HepG2 (cell line): Measurements from ENCODE around the gene IFRD1. TPM values are rescaled to one million over a fixed set of nuclear protein-coding genes. Genes with fewer than 3 reads are reported as not detected.

Experiments used
- HNRNPH1 ChIP-seq: fragments of 200-400 bp; formaldehyde crosslinking; optimal IDR thresholded peaks from 2 replicates; pipeline ENCODE3; 2017; ENCODE audit warnings: mild to moderate bottlenecking, low read depth, low read length
- ZFP90 ChIP-seq: sonication (generic); formaldehyde crosslinking; IDR thresholded peaks from 2 replicates; pipeline ENCODE4 v1.8.0; 2022; ENCODE audit warnings: missing genetic modification reagents, mild to moderate bottlenecking, inconsistent platforms, borderline replicate concordance
- ZNF775 ChIP-seq: sonication (generic); formaldehyde crosslinking; IDR thresholded peaks from 2 replicates; pipeline ENCODE4 v1.4.0; 2020; ENCODE audit warnings: missing genetic modification reagents, mild to moderate bottlenecking, moderate library complexity, borderline replicate concordance
- polyA plus RNA-seq, 8 experiments: library from polyadenylated mRNA; depleted of rRNA in 3 of 8; stranded (reverse) in 7 of 8; unstranded in 1 of 8; fragments of >200 nt; fragmentation: Illumina TruSeq in 4 of 8; extraction: Trizol in 4 of 8; gene quantifications; 2 replicates each; pipeline versions ENCODE4 v1.2.1 to v1.2.3, GENCODE V29; 2011 to 2016; ENCODE audit warnings: low read depth in 4 of 8, missing spikeins in 1 of 8, mixed read lengths in 1 of 8; ENCODE audit not compliant: insufficient read depth in 1 of 8
- total RNA-seq, 5 experiments: library from RNA; depleted of rRNA; stranded (reverse); fragments of >200 nt; fragmentation: Illumina TruSeq; extraction: Trizol; gene quantifications; 2 replicates each; pipeline ENCODE4 v1.2.3, GENCODE V29; 2016; ENCODE audit warnings: low read depth in 1 of 5
- TF ChIP-seq, protein P1 (sequence below): sonication (generic); formaldehyde crosslinking; IDR thresholded peaks from 2 replicates; pipeline ENCODE4 v1.5.1; 2020; ENCODE audit warnings: mild to moderate bottlenecking, missing genetic modification reagents, borderline replicate concordance
- TF ChIP-seq, protein P2 (sequence below): sonication (generic); formaldehyde crosslinking; IDR thresholded peaks from 2 replicates; pipeline ENCODE4 v1.4.0; 2020; ENCODE audit warnings: missing genetic modification reagents

The IFRD1 gene
- total and polyA plus RNA-seq, 2 of the 13 experiments (the other 11 are each of a cell fraction or from before 2014, with no cell fraction given): 50.9 to 55.5 TPM

DNA sequence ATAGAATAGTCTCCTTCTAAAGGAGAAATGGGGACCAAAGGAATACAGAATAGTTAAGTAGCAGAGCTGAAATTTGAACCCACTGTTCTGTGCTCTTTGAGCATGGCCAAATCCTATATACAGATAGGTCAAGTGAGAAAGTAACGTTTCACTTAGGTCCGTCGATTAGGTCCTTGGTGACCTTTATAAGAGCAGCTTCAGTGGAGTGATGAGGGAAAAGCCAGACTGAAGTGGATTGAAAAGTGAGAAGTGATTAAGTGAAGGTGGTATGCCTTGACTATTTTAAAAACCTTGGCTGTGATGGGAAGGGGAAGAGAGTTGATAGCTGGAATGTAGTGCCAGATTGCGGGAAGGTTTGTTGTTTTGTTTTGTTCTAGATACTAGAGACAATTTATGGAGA, 19.9 kb downstream of the IFRD1 start (continued):
- TF ChIP-seq ZNF775 (CRISPR knock-in tag) (no peak), HNRNPH1 (no peak), ZFP90 (no peak)
- TF ChIP-seq, protein P1, sequence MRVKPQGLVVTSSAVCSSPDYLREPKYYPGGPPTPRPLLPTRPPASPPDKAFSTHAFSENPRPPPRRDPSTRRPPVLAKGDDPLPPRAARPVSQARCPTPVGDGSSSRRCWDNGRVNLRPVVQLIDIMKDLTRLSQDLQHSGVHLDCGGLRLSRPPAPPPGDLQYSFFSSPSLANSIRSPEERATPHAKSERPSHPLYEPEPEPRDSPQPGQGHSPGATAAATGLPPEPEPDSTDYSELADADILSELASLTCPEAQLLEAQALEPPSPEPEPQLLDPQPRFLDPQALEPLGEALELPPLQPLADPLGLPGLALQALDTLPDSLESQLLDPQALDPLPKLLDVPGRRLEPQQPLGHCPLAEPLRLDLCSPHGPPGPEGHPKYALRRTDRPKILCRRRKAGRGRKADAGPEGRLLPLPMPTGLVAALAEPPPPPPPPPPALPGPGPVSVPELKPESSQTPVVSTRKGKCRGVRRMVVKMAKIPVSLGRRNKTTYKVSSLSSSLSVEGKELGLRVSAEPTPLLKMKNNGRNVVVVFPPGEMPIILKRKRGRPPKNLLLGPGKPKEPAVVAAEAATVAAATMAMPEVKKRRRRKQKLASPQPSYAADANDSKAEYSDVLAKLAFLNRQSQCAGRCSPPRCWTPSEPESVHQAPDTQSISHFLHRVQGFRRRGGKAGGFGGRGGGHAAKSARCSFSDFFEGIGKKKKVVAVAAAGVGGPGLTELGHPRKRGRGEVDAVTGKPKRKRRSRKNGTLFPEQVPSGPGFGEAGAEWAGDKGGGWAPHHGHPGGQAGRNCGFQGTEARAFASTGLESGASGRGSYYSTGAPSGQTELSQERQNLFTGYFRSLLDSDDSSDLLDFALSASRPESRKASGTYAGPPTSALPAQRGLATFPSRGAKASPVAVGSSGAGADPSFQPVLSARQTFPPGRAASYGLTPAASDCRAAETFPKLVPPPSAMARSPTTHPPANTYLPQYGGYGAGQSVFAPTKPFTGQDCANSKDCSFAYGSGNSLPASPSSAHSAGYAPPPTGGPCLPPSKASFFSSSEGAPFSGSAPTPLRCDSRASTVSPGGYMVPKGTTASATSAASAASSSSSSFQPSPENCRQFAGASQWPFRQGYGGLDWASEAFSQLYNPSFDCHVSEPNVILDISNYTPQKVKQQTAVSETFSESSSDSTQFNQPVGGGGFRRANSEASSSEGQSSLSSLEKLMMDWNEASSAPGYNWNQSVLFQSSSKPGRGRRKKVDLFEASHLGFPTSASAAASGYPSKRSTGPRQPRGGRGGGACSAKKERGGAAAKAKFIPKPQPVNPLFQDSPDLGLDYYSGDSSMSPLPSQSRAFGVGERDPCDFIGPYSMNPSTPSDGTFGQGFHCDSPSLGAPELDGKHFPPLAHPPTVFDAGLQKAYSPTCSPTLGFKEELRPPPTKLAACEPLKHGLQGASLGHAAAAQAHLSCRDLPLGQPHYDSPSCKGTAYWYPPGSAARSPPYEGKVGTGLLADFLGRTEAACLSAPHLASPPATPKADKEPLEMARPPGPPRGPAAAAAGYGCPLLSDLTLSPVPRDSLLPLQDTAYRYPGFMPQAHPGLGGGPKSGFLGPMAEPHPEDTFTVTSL (CRISPR knock-in tag): no peak
- TF ChIP-seq, protein P2, sequence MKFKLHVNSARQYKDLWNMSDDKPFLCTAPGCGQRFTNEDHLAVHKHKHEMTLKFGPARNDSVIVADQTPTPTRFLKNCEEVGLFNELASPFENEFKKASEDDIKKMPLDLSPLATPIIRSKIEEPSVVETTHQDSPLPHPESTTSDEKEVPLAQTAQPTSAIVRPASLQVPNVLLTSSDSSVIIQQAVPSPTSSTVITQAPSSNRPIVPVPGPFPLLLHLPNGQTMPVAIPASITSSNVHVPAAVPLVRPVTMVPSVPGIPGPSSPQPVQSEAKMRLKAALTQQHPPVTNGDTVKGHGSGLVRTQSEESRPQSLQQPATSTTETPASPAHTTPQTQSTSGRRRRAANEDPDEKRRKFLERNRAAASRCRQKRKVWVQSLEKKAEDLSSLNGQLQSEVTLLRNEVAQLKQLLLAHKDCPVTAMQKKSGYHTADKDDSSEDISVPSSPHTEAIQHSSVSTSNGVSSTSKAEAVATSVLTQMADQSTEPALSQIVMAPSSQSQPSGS (CRISPR knock-in tag): no peak
